HG03103 (cell line): ENCODE measurements around the gene GLE1.
"Not testable (repeated sequence)": the region's sequence is repeated elsewhere in the genome, so short reads cannot be mapped to it uniquely, and the experiment has no call there.

Source experiments
- ATAC-seq: cut with Tn5 transposase; IDR thresholded peaks from one replicate; pipeline ENCODE4 v1.9.1; 2021; ENCODE audit warnings: low read depth; ENCODE audit not compliant: unreplicated experiment

GLE1 gene

DNA sequence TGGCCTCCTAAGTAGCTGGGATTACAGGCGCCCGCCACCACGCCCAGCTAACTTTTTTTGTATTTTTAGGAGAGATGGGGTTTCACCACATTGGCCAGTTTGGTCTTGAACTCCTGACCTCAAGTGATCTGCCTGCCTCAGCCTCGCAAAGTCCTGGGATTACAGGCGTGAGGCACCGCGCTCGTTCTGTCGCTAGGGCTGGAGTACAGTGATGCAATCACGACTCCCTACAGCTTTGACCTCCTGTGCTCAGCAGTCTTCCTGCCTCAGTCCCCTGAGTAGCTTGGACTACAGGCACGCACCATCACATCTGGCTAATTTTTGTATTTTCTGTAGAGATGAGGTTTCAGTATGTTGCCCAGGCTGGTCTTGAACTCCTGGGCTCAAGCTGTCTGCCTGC, 82.4 kb downstream of the GLE1 start:
- ATAC-seq = not testable (repeated sequence)

DNA sequence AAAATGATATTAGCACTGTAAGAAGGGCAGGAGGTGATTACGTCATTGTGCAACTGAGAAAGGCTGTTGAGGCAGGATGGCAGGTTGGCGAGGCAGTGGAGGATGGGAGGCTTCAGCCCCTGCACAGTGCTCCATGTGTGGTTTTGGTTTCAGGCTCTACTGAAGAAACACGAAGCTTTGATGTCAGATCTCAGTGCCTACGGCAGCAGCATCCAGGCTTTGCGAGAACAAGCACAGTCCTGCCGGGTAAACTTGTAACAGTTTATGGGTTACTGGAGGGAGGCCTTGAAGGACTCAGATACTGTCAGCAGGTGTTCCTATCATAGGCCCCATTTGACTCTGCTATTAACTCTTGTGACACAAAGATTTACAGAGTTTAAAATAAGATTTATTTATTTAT, 82.9 kb downstream of the GLE1 start:
- ATAC-seq = no peak

DNA sequence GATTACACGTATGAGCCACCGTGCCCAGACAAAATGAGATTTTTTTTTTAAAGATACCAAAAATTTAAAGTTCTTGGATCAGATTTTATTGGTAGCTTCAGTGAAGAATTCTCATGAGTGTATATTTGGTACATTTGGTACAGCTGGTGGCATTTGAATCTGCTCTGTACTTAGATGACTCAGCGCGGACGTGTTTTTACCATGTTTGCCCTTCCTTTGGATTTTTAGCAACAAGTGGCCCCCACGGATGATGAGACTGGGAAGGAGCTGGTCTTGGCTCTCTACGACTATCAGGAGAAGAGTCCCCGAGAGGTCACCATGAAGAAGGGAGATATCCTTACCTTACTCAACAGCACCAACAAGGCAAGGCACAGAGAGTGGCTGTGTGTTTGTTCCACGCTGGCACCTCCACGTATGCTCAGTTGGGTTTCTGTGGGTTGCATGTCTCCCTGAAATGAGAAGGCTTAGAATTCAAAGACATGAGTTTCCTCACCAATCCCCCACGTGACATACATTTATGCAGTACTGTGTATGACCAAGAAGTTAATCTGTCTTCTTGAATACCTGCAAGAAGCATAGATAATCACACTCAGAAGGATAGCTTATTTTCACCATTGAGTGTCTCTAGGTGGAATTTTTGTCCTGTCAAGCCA, 84.2 kb downstream of the GLE1 start:
- no peak for ATAC-seq
